Parathyroid adenoma (tissue), 2 donors: ENCODE measurements around the gene ZYG11A.
"Not testable (repeated sequence)": the region's sequence is repeated elsewhere in the genome, so short reads cannot be mapped to it uniquely, and the experiment has no call there.

Experiments
- H2AFZ ChIP-seq: fragments of 300-600 bp; sonication (generic); one replicate; pipeline ENCODE4 v1.7.0; 2017; ENCODE audit warnings: antibody characterized with exemption, mild to moderate bottlenecking
- H3K27ac ChIP-seq: fragments of 300-600 bp; sonication (generic); one replicate; pipeline ENCODE4 v1.7.0; 2017
- H3K27me3 ChIP-seq: fragments of 300-600 bp; sonication (generic); one replicate; pipeline ENCODE4 v1.7.0; 2017; ENCODE audit warnings: low read length; ENCODE audit not compliant: control insufficient read depth, insufficient read depth
- H3K36me3 ChIP-seq: fragments of 300-600 bp; sonication (generic); one replicate; pipeline ENCODE4 v1.7.0; 2017; ENCODE audit warnings: low read length; ENCODE audit not compliant: control insufficient read depth, insufficient read depth
- H3K4me1 ChIP-seq: fragments of 300-600 bp; sonication (generic); one replicate; pipeline ENCODE4 v1.7.0; 2017; ENCODE audit warnings: control low read depth
- H3K4me2 ChIP-seq: fragments of 300-600 bp; sonication (generic); one replicate; pipeline ENCODE4 v1.7.0; 2017; ENCODE audit warnings: low read length
- H3K4me3 ChIP-seq: fragments of 300-600 bp; sonication (generic); one replicate; pipeline ENCODE4 v1.7.0; 2017; ENCODE audit warnings: low read depth, low read length
- H3K79me2 ChIP-seq: fragments of 300-600 bp; sonication (generic); one replicate; pipeline ENCODE4 v1.7.0; 2017; ENCODE audit warnings: control low read depth
- H3K9ac ChIP-seq: fragments of 300-600 bp; sonication (generic); one replicate; pipeline ENCODE4 v1.7.0; 2017; ENCODE audit warnings: mild to moderate bottlenecking
- H3K9me3 ChIP-seq: fragments of 300-600 bp; sonication (generic); one replicate; pipeline ENCODE4 v1.7.0; 2017; ENCODE audit warnings: low read length; ENCODE audit not compliant: control insufficient read depth
- CTCF ChIP-seq: fragments of 300-600 bp; sonication (generic); IDR thresholded peaks from one replicate; pipeline ENCODE4 v1.7.0; 2017; ENCODE audit warnings: antibody characterized with exemption, mild to moderate bottlenecking
- donor health status: primary hyperparathyroidism.

The ZYG11A gene

GRCh38 chr1:52857443-52857842, 14.9 kb downstream of the ZYG11A start:
- Histone ChIP-seq H3K79me2 (no peaks in the 10 kb centered on the region), H3K4me1 (no peaks in the 10 kb centered on the region), H3K9me3 (no peaks in the 10 kb centered on the region), H2AFZ (no peak overlapping the region), H3K36me3 (no peaks in the 10 kb centered on the region), H3K9ac (no peak overlapping the region), H3K4me2 (no peak overlapping the region), H3K27me3 (no peaks in the 10 kb centered on the region), H3K4me3 (no peak overlapping the region), H3K27ac (no peak overlapping the region)
- no peak for TF ChIP-seq CTCF

- no peak overlapping the region for H2AFZ ChIP-seq
- H3K4me3 ChIP-seq: no peak overlapping the region
- H3K79me2 ChIP-seq: no peaks in the 10 kb centered on the region
- no peaks in the 10 kb centered on the region for H3K27me3 ChIP-seq
- H3K4me2 ChIP-seq: no peak overlapping the region
- H3K36me3 ChIP-seq: no peaks in the 10 kb centered on the region
- H3K9me3 ChIP-seq: no peaks in the 10 kb centered on the region
- TF ChIP-seq CTCF: no peak
- no peaks in the 10 kb centered on the region for H3K4me1 ChIP-seq
- no peak overlapping the region for H3K27ac ChIP-seq
- H3K9ac ChIP-seq: no peak overlapping the region
Measured at GRCh38 chr1:52862666-52863458, 20.3 kb downstream of the ZYG11A start.

GRCh38 chr1:52867087-52867863, 24.7 kb downstream of the ZYG11A start:
- Histone ChIP-seq H3K4me2 (no peak overlapping the region), H3K4me1 (no peaks in the 10 kb centered on the region), H3K27me3 (no peaks in the 10 kb centered on the region), H3K9me3 (no peaks in the 10 kb centered on the region), H3K27ac (no peak overlapping the region), H3K4me3 (no peak overlapping the region), H3K79me2 (no peaks in the 10 kb centered on the region), H2AFZ (no peak overlapping the region), H3K36me3 (no peaks in the 10 kb centered on the region), H3K9ac (no peak overlapping the region)
- TF ChIP-seq CTCF: no peak

- not testable (repeated sequence) for H3K4me3 ChIP-seq, H2AFZ ChIP-seq, H3K9ac ChIP-seq, H3K27me3 ChIP-seq, H3K36me3 ChIP-seq, H3K27ac ChIP-seq, H3K4me1 ChIP-seq, H3K4me2 ChIP-seq, H3K9me3 ChIP-seq, H3K79me2 ChIP-seq
Measured at GRCh38 chr1:52869727-52870126, 27.2 kb downstream of the ZYG11A start.

GRCh38 chr1:52876843-52877242, 34.3 kb downstream of the ZYG11A start:
- Histone ChIP-seq H3K4me3 (no peak overlapping the region), H3K27me3 (no peaks in the 10 kb centered on the region), H3K9me3 (no peaks in the 10 kb centered on the region), H3K9ac (no peak overlapping the region), H3K4me2 (no peak overlapping the region), H2AFZ (no peak overlapping the region), H3K79me2 (no peaks in the 10 kb centered on the region), H3K27ac (no peak overlapping the region), H3K36me3 (no peaks in the 10 kb centered on the region), H3K4me1 (no peaks in the 10 kb centered on the region)
- no peak for TF ChIP-seq CTCF
